ENCODE results near the gene LYRM4. TPM values are rescaled to one million over a fixed set of nuclear protein-coding genes. Genes with fewer than 3 reads are reported as not detected.

The LYRM4 gene
- total RNA-seq, 1 donor from 2014 or later: 20.4 TPM

GRCh38 chr6:5204376-5204775 lies 56.4 kb downstream of the LYRM4 start:
- H3K27me3 ChIP-seq: no peaks in the 10 kb centered on the region
- H3K27ac ChIP-seq: no peak overlapping the region
- DNase-seq: no peak
- peaks cover 20% of the 10 kb centered on the region for H3K4me1 ChIP-seq
- intact Hi-C loops (cut with DNase I): no loop called here
- no peaks in the 10 kb centered on the region for H3K9me3 ChIP-seq
- no peak for ATAC-seq
- no peaks in the 10 kb centered on the region for H3K36me3 ChIP-seq
- H3K4me3 ChIP-seq: no peak overlapping the region
- TF ChIP-seq CTCF (IDR thresholded peaks at IDR 0.05): no peak

GRCh38 chr6:5203546-5203945 lies 57.2 kb downstream of the LYRM4 start:
- Histone ChIP-seq H3K4me1 (peaks cover 20% of the 10 kb centered on the region), H3K27me3 (no peaks in the 10 kb centered on the region), H3K4me3 (no peak overlapping the region), H3K27ac (no peak overlapping the region), H3K9me3 (no peaks in the 10 kb centered on the region), H3K36me3 (no peaks in the 10 kb centered on the region)
- no peak for DNase-seq
- no peak for ATAC-seq
- intact Hi-C loops (cut with DNase I): no loop called here
- TF ChIP-seq CTCF (IDR thresholded peaks at IDR 0.05): no peak

GRCh38 chr6:5202941-5203340 lies 57.8 kb downstream of the LYRM4 start:
- no peak overlapping the region for H3K27ac ChIP-seq
- ATAC-seq (no peak), DNase-seq (no peak)
- no peaks in the 10 kb centered on the region for H3K27me3 ChIP-seq
- H3K36me3 ChIP-seq: no peaks in the 10 kb centered on the region
- no peak for TF ChIP-seq CTCF (IDR thresholded peaks at IDR 0.05)
- no peak overlapping the region for H3K4me3 ChIP-seq
- intact Hi-C loops (cut with DNase I): no loop called here
- peaks cover 20% of the 10 kb centered on the region for H3K4me1 ChIP-seq
- no peaks in the 10 kb centered on the region for H3K9me3 ChIP-seq

- DNase-seq: no peak
- Histone ChIP-seq H3K9me3 (no peaks in the 10 kb centered on the region), H3K27ac (no peak overlapping the region), H3K36me3 (no peaks in the 10 kb centered on the region), H3K27me3 (no peaks in the 10 kb centered on the region), H3K4me1 (peaks cover 20% of the 10 kb centered on the region), H3K4me3 (no peak overlapping the region)
- intact Hi-C loops (cut with DNase I): no loop called here
- TF ChIP-seq CTCF (IDR thresholded peaks at IDR 0.05): no peak
- ATAC-seq: no peak
Measured at GRCh38 chr6:5202206-5202605, 58.5 kb downstream of the LYRM4 start.

- no peaks in the 10 kb centered on the region for H3K36me3 ChIP-seq
- TF ChIP-seq CTCF (IDR thresholded peaks at IDR 0.05): no peak
- no peaks in the 10 kb centered on the region for H3K9me3 ChIP-seq
- no peak overlapping the region for H3K27ac ChIP-seq
- H3K4me3 ChIP-seq: no peak overlapping the region
- H3K27me3 ChIP-seq: no peaks in the 10 kb centered on the region
- DNase-seq (no peak), ATAC-seq (no peak)
- peaks cover 19% of the 10 kb centered on the region for H3K4me1 ChIP-seq
- intact Hi-C loops (cut with DNase I): no loop called here
Measured at GRCh38 chr6:5201271-5201670, 59.5 kb downstream of the LYRM4 start.

- intact Hi-C loops (cut with DNase I): no loop called here
- no peaks in the 10 kb centered on the region for H3K27me3 ChIP-seq
- DNase-seq (no peak), ATAC-seq (no peak)
- no peak overlapping the region for H3K4me3 ChIP-seq
- peaks cover 3% of the 10 kb centered on the region for H3K4me1 ChIP-seq
- no peaks in the 10 kb centered on the region for H3K9me3 ChIP-seq
- H3K36me3 ChIP-seq: no peaks in the 10 kb centered on the region
- no peak overlapping the region for H3K27ac ChIP-seq
- TF ChIP-seq CTCF (IDR thresholded peaks at IDR 0.05): no peak
Measured at GRCh38 chr6:5199702-5200101, 61.0 kb downstream of the LYRM4 start.

Data from upper lobe of right lung (tissue), 1 donor.